OCI-LY1 (cell line): ENCODE results near the gene TPM3.

Experiments used
- EZH2 ChIP-seq: fragments of 200-600 bp; sonication (generic), shearing (Covaris generic); IDR thresholded peaks from 2 replicates; pipeline ENCODE4 v1.8.0; 2017; ENCODE audit warnings: borderline replicate concordance, mixed run types, mild to moderate bottlenecking, antibody characterized with exemption, low read length, moderate library complexity, mixed read lengths
- TF ChIP-seq, protein P1 (sequence below): fragments of 200-600 bp; sonication (generic), shearing (Covaris generic); IDR thresholded peaks from 2 replicates; pipeline ENCODE4 v1.5.1; 2017; ENCODE audit warnings: mild to moderate bottlenecking, antibody characterized with exemption, low read length, moderate library complexity, mixed read lengths

DNA sequence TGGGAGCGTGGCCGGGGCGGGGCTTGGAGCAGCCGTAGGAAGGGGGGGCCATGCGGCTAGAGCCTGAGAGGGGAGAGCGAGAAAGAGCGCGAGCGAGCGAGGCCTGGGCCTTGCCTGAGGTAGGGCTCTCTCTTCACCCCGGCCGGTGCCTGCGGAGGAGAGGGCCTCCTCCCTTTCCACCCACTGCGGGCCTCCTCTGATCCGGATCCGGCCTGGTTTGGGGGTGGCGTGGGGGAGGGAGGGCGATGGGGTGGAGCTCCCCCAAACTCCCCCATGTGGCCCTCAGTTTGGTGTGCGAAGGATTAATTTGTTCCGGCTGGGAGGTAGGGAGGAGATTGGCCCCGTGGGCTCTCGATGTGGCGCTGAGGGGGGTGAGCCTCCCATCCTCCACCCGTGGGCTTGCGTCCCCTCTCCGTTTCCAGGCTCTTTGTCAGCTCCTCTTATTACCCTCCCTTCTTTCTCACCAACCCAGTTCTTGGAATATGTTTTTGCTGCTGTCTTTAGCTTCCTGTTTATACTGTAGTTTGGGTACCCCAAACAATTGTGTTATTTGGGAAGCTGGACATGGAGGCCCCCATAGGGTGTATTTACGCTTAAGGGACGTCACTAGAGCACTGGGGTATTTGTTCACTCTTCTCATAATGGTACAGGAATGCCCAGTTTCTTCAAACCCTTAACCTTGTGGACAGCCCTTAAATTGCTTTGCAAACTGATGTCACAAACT is 29.5 kb upstream of the TPM3 start:
- TF ChIP-seq, protein P1, sequence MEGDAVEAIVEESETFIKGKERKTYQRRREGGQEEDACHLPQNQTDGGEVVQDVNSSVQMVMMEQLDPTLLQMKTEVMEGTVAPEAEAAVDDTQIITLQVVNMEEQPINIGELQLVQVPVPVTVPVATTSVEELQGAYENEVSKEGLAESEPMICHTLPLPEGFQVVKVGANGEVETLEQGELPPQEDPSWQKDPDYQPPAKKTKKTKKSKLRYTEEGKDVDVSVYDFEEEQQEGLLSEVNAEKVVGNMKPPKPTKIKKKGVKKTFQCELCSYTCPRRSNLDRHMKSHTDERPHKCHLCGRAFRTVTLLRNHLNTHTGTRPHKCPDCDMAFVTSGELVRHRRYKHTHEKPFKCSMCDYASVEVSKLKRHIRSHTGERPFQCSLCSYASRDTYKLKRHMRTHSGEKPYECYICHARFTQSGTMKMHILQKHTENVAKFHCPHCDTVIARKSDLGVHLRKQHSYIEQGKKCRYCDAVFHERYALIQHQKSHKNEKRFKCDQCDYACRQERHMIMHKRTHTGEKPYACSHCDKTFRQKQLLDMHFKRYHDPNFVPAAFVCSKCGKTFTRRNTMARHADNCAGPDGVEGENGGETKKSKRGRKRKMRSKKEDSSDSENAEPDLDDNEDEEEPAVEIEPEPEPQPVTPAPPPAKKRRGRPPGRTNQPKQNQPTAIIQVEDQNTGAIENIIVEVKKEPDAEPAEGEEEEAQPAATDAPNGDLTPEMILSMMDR: no peak
- TF ChIP-seq EZH2: no peak
